Measurements from ENCODE around the gene COASY.

COASY gene

DNA sequence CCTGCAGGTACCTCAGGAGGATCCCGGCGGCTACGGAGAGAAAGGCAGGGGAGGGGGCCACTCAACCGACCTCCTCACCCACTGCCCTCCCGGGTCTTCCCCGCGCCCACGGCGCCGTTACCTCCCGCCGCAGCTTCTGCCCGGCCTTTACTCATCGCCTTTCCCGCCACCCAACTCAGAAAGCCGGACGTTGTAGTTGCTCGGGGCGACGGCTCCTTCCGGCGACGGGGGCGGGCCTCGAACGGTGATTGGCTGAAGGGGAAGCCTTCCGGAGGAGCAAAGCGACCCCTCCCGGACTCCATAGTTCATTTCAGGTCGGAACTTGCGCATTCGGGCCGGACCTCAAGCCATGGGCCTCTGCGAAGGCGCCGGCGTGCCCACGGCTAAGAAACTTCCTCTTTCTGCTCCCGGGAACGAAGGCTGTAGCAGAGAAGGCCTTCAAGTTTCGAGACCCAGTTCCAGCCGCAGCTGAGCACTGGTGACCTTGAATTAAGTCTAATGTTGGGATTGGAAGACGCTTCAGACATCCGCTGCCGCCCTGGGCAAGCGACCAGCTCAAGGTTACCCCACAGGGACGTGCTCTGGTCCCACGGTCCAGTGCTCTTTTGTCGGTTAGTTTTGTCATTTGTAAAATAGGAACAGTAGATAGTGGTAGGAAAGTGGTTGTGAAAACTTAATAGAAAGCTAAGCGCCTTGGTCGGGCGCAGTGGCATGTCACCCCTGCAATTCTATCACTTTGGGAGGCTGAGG lies 15.8 kb downstream of the COASY start, which contains the start of gene PSMC3IP:
TSS of gene PSMC3IP (minus strand) at position 198 of the 750 bp plus-strand sequence. CDS start at position 155, 43 bp downstream.
- Histone ChIP-seq H3K79me2 (ENCODE audit: insufficient read depth, low read length) (peaks cover 7% of the 10 kb centered on the region; the same call in 1 of the 2 replicates), H3F3A (ENCODE audit: insufficient read depth) (peaks cover 44% of the 10 kb centered on the region), H4K20me1 (ENCODE audit: low read depth, low read length) (no peaks in the 10 kb centered on the region), H3K27me3 (ENCODE audit: low read length) (no peaks in the 10 kb centered on the region), H3K9me3 (ENCODE audit: insufficient read depth, low read length) (no peaks in the 10 kb centered on the region), H3K9ac (ENCODE audit: low read length) (peak within 1 kb of the TSS; percentile 76), H3K9me2 (replicated peaks; ENCODE audit: insufficient read depth, low read length) (no peaks in the 10 kb centered on the region), H3K4me3 (ENCODE audit: insufficient read depth, low read length, poor library complexity, severe bottlenecking) (peak within 1 kb of the TSS; percentile 71), H3K4me2 (ENCODE audit: low read depth, low read length, poor library complexity, severe bottlenecking) (peak within 1 kb of the TSS; percentile 63), H3K27ac (ENCODE audit: low read depth, low read length) (peak within 1 kb of the TSS; percentile 92), H3K36me3 (ENCODE audit: low read length) (peaks cover 7% of the 10 kb centered on the region; the same call in 1 of the 2 replicates), H2AFZ (ENCODE audit: low read depth, low read length, severe bottlenecking) (peak within 1 kb of the TSS; percentile 5)
- no peak for TF ChIP-seq EZH2phosphoT487 (conservative IDR thresholded peaks at IDR 0.05; ENCODE audit: low read length)
- TF ChIP-seq, protein P1, sequence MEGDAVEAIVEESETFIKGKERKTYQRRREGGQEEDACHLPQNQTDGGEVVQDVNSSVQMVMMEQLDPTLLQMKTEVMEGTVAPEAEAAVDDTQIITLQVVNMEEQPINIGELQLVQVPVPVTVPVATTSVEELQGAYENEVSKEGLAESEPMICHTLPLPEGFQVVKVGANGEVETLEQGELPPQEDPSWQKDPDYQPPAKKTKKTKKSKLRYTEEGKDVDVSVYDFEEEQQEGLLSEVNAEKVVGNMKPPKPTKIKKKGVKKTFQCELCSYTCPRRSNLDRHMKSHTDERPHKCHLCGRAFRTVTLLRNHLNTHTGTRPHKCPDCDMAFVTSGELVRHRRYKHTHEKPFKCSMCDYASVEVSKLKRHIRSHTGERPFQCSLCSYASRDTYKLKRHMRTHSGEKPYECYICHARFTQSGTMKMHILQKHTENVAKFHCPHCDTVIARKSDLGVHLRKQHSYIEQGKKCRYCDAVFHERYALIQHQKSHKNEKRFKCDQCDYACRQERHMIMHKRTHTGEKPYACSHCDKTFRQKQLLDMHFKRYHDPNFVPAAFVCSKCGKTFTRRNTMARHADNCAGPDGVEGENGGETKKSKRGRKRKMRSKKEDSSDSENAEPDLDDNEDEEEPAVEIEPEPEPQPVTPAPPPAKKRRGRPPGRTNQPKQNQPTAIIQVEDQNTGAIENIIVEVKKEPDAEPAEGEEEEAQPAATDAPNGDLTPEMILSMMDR (IDR thresholded peaks at IDR 0.05; ENCODE audit: insufficient read depth, low read length, poor library complexity, severe bottlenecking): no peak

DNA sequence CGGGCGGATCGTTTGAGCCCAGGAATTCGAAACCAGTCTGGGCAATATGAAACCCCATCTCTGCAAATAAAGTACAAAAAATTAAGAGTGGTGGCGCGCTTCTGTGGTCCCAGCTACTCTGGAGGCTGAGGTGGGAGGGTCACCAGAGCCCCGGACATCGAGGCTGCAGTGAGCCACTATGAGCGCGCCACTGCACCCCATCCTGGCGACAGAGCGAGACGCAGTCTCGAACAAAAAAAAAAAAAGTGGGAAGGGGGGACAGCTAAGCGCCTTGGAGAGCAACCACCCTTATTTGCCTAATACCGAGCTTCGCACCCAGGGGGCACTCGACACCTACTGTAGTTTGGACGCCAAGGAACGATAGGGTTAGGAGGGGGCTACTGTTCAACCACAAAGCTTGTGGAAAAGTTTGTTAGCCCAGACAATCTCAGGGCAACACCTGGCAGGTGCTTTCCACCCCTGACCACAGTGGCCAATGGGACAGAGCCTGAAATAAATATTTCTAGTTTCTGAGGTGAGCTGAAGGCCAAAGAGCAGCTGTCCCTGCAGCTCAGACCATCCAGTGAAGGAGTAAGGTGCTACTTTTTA lies 16.4 kb downstream of the COASY start:
- H3K36me3 ChIP-seq (ENCODE audit: low read length): peaks cover 7% of the 10 kb centered on the region; the same call in 1 of the 2 replicates
- peak overlapping the region; percentile 63 for H3K4me2 ChIP-seq (ENCODE audit: low read depth, low read length, poor library complexity, severe bottlenecking)
- H3K27me3 ChIP-seq (ENCODE audit: low read length): no peaks in the 10 kb centered on the region
- H3K4me3 ChIP-seq (ENCODE audit: insufficient read depth, low read length, poor library complexity, severe bottlenecking): peak overlapping the region; percentile 71
- peak overlapping the region; percentile 76 for H3K9ac ChIP-seq (ENCODE audit: low read length)
- peaks cover 7% of the 10 kb centered on the region; the same call in 1 of the 2 replicates for H3K79me2 ChIP-seq (ENCODE audit: insufficient read depth, low read length)
- TF ChIP-seq EZH2phosphoT487 (conservative IDR thresholded peaks at IDR 0.05; ENCODE audit: low read length): no peak
- TF ChIP-seq, protein P1 (IDR thresholded peaks at IDR 0.05; ENCODE audit: insufficient read depth, low read length, poor library complexity, severe bottlenecking): peak; percentile 93
- peaks cover 38% of the 10 kb centered on the region for H3F3A ChIP-seq (ENCODE audit: insufficient read depth)
- H3K9me2 ChIP-seq (replicated peaks; ENCODE audit: insufficient read depth, low read length): no peaks in the 10 kb centered on the region
- peak overlapping the region; percentile 92 for H3K27ac ChIP-seq (ENCODE audit: low read depth, low read length)
- H4K20me1 ChIP-seq (ENCODE audit: low read depth, low read length): no peaks in the 10 kb centered on the region
- H2AFZ ChIP-seq (ENCODE audit: low read depth, low read length, severe bottlenecking): no peak overlapping the region
- H3K9me3 ChIP-seq (ENCODE audit: insufficient read depth, low read length): no peaks in the 10 kb centered on the region

DNA sequence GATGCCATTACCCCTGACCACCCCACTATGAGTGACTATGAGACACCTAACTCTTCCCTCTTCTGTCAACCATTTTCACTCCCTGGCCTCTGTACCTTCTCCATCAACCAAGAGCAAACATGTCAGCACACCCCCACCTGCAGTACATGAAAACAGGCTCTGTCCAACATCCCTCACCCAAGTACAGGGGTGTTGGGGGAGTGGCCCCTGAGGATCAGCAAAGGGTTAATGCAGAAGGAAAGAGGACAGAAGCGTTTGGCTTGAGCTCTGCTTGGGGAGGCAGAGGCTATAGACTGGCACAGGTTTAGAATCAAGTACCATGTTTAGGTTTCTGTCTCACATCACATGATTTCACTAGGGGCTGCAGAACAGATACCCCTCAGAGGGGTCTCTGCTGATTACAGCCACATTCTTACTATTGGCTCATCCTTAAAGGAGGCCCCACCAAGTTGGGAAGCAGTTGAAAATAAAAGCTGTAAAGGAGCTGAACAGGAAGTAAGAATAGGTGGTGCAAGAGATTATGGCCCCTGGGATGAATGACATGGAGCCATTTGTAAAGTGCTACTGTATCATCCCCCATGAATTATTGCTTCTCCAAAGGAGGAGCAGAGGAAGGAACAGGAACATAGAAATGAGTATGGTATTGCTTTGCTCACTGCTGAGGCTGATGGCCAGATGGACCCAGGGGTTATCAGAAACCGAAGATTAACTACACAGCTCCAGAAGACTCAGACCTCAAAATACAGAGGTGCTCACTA lies 18.0 kb downstream of the COASY start:
- Histone ChIP-seq H3K4me2 (ENCODE audit: low read depth, low read length, poor library complexity, severe bottlenecking) (peak overlapping the region; percentile 63), H3K79me2 (ENCODE audit: insufficient read depth, low read length) (peaks cover 7% of the 10 kb centered on the region; the same call in 1 of the 2 replicates), H3K36me3 (ENCODE audit: low read length) (peaks cover 5% of the 10 kb centered on the region; the same call in 1 of the 2 replicates), H3K9ac (ENCODE audit: low read length) (peak overlapping the region; percentile 76; the same call in 1 of the 2 replicates), H3K4me3 (ENCODE audit: insufficient read depth, low read length, poor library complexity, severe bottlenecking) (no peak overlapping the region), H3K27ac (ENCODE audit: low read depth, low read length) (peak overlapping the region; percentile 92), H4K20me1 (ENCODE audit: low read depth, low read length) (no peaks in the 10 kb centered on the region), H3F3A (ENCODE audit: insufficient read depth) (peaks cover 34% of the 10 kb centered on the region), H3K9me2 (replicated peaks; ENCODE audit: insufficient read depth, low read length) (no peaks in the 10 kb centered on the region), H2AFZ (ENCODE audit: low read depth, low read length, severe bottlenecking) (no peak overlapping the region), H3K9me3 (ENCODE audit: insufficient read depth, low read length) (no peaks in the 10 kb centered on the region), H3K27me3 (ENCODE audit: low read length) (no peaks in the 10 kb centered on the region)
- no peak for TF ChIP-seq EZH2phosphoT487 (conservative IDR thresholded peaks at IDR 0.05; ENCODE audit: low read length)
- TF ChIP-seq, protein P1 (IDR thresholded peaks at IDR 0.05; ENCODE audit: insufficient read depth, low read length, poor library complexity, severe bottlenecking): no peak
